Stomach (tissue), 9 donors: ENCODE results near the gene HES6. TPM values are rescaled to one million over a fixed set of nuclear protein-coding genes. Genes with fewer than 3 reads are reported as not detected.

Experiments
- DNase-seq, 2 donors: peaks; one replicate each; pipeline versions ENCODE4 v3.0.0 to v3.0.0-alpha.2; 2013 to 2019
- H3K27ac ChIP-seq, 5 donors: fragments of 200-600 bp in 4 of 5; sonication (generic) in 4 of 5; one replicate each; pipeline ENCODE4 v1.5.1; 2013 to 2019; ENCODE audit warnings: mild to moderate bottlenecking in 1 of 5, moderate library complexity in 1 of 5
- H3K27me3 ChIP-seq, 3 donors: fragments of 200-600 bp; sonication (generic); one replicate each; pipeline ENCODE4 v1.5.1; 2017 to 2019; ENCODE audit warnings: mixed run types in 1 of 3
- H3K36me3 ChIP-seq, 4 donors: fragments of 200-600 bp; sonication (generic); 1 replicate in 3 of 4; 2 replicates in 1 of 4; pipeline ENCODE4 v1.5.1; 2016 to 2019
- H3K4me1 ChIP-seq, 4 donors: fragments of 200-600 bp; sonication (generic); one replicate each; pipeline ENCODE4 v1.5.1; 2016 to 2019
- H3K4me3 ChIP-seq, 4 donors: fragments of 200-600 bp; sonication (generic) in 3 of 4; one replicate each; pipeline ENCODE4 v1.5.1; 2016 to 2019; ENCODE audit warnings: mild to moderate bottlenecking in 1 of 4
- H3K9me3 ChIP-seq, 4 donors: fragments of 200-600 bp; sonication (generic); one replicate each; pipeline ENCODE4 v1.5.1; 2016 to 2019
- EP300 ChIP-seq: sonication (generic); formaldehyde crosslinking; IDR thresholded peaks from one replicate; pipeline ENCODE4 v1.6.1; 2017; ENCODE audit warnings: antibody characterized with exemption
- POLR2A ChIP-seq, 4 donors: fragments of 450-650 bp; IDR thresholded peaks; one replicate each; pipeline ENCODE4 v1.6.1; 2016; ENCODE audit warnings: antibody characterized with exemption in 4 of 4, control low read depth in 2 of 4, mild to moderate bottlenecking in 1 of 4, moderate library complexity in 1 of 4
- POLR2AphosphoS5 ChIP-seq, 3 donors: sonication (generic); formaldehyde crosslinking; IDR thresholded peaks; one replicate each; pipeline ENCODE4 v1.6.1; 2016; ENCODE audit warnings: antibody characterized with exemption in 3 of 3
- WGBS, 5 donors: extraction: QIAGEN DNeasy Blood & Tissue Kit in 3 of 5; methylation state at CpG; one replicate each; pipeline versions ENCODE4 v1.1.5 to v1.1.7; 2013 to 2018; 5-methylcytosine and 5-hydroxymethylcytosine counted together
- intact Hi-C: fragments of 100-400 bp; cut with DNase I; formaldehyde crosslinking; loops from one replicate; pipeline ENCODE4 v1.15.1; 2023; ENCODE audit warnings: low total_unique reads
- polyA plus RNA-seq, 3 donors: library from polyadenylated mRNA; stranded (reverse); fragments of 200-250 nt; gene quantifications; one replicate each; pipeline ENCODE4 v1.2.3, GENCODE V29; 2013
- total RNA-seq, 5 donors: library from RNA; depleted of rRNA; stranded (reverse); fragments of >200 nt; gene quantifications; one replicate each; pipeline versions ENCODE4 v1.1.0 to v1.2.3, GENCODE V29; 2014 to 2016
- TF ChIP-seq, protein P1 (sequence below), 7 experiments: fragments of 450-650 bp in 4 of 7; fragments of 200-600 bp in 3 of 7; sonication (generic) in 3 of 7; IDR thresholded peaks; one replicate each; pipeline ENCODE4 v1.5.1; 2016 to 2019; ENCODE audit warnings: antibody characterized with exemption in 7 of 7, control low read depth in 2 of 7, mild to moderate bottlenecking in 1 of 7
- donor health status: healthy with polysubstance abuse.
- donor health status: Bipolar disorder and iron deficiency.
- donor health status: healthy.

Gene HES6
- total and polyA plus RNA-seq, 8 donors = 6.7 to 222 (median 17.0) TPM; not detected in 1

GRCh38 chr2:238228700-238229099 is 11.1 kb downstream of the HES6 start:
- Histone ChIP-seq H3K4me1 (peaks cover 0 to 53% (median 24%) of the 10 kb centered on the region in 4 donors), H3K4me3 (no peak overlapping the region), H3K36me3 (peaks cover 0 to 9% (median 3%) of the 10 kb centered on the region in 4 donors), H3K27me3 (no peaks in the 10 kb centered on the region), H3K27ac (peak overlapping the region in 3 of 5 donors; percentile 5 to 73 (median 52)), H3K9me3 (no peaks in the 10 kb centered on the region)
- TF ChIP-seq POLR2AphosphoS5 (IDR thresholded peaks at IDR 0.05) (peak in 2 of 3 donors; percentile 54 to 60), POLR2A (IDR thresholded peaks at IDR 0.05) (no peak)
- DNase-seq = peak; percentile 40 to 79
- intact Hi-C loops = no loop called here
- WGBS, 5 donors = 22 to 47% (median 41%) methylated on average over 4 of the region's 4 CpGs

DNA sequence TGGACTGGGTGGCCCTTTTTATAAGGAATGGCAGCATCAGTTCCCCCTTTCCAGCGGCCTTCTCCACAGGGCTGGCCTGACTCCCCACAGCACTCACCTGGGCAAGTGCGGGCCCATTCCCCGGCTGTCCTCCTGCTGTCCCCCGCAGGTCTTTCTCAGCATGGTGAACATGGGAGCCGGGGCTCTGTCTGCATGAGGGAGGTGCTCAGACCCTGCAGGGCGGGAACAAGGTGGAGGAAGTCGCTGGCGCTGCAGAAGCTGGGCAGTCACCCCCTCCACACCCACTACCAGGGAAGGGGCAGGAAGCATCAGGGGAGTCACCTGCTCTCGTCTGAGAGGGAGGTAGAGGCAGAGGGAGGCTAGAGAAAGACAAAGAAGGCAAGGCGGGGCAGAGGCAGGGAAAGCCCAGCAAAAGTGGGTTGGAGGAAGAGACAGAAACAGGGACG is 12.2 kb downstream of the HES6 start:
- no peaks in the 10 kb centered on the region for H3K9me3 ChIP-seq
- H3K27ac ChIP-seq = peak overlapping the region in 1 of 5 donors; percentile 73
- no peak overlapping the region for H3K4me3 ChIP-seq
- WGBS, 5 donors = 83 to 91% (median 88%) methylated on average over 11 of the region's 11 CpGs
- no peaks in the 10 kb centered on the region for H3K27me3 ChIP-seq
- intact Hi-C loops = no loop called here
- DNase-seq = no peak
- TF ChIP-seq POLR2A (IDR thresholded peaks at IDR 0.05) = no peak
- no peak for TF ChIP-seq EP300
- no peak for TF ChIP-seq POLR2AphosphoS5 (IDR thresholded peaks at IDR 0.05)
- TF ChIP-seq, protein P1, sequence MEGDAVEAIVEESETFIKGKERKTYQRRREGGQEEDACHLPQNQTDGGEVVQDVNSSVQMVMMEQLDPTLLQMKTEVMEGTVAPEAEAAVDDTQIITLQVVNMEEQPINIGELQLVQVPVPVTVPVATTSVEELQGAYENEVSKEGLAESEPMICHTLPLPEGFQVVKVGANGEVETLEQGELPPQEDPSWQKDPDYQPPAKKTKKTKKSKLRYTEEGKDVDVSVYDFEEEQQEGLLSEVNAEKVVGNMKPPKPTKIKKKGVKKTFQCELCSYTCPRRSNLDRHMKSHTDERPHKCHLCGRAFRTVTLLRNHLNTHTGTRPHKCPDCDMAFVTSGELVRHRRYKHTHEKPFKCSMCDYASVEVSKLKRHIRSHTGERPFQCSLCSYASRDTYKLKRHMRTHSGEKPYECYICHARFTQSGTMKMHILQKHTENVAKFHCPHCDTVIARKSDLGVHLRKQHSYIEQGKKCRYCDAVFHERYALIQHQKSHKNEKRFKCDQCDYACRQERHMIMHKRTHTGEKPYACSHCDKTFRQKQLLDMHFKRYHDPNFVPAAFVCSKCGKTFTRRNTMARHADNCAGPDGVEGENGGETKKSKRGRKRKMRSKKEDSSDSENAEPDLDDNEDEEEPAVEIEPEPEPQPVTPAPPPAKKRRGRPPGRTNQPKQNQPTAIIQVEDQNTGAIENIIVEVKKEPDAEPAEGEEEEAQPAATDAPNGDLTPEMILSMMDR (IDR thresholded peaks at IDR 0.05) = no peak
- peaks cover 0 to 9% (median 3%) of the 10 kb centered on the region in 4 donors for H3K36me3 ChIP-seq
- peaks cover 0 to 53% (median 24%) of the 10 kb centered on the region in 4 donors for H3K4me1 ChIP-seq

DNA sequence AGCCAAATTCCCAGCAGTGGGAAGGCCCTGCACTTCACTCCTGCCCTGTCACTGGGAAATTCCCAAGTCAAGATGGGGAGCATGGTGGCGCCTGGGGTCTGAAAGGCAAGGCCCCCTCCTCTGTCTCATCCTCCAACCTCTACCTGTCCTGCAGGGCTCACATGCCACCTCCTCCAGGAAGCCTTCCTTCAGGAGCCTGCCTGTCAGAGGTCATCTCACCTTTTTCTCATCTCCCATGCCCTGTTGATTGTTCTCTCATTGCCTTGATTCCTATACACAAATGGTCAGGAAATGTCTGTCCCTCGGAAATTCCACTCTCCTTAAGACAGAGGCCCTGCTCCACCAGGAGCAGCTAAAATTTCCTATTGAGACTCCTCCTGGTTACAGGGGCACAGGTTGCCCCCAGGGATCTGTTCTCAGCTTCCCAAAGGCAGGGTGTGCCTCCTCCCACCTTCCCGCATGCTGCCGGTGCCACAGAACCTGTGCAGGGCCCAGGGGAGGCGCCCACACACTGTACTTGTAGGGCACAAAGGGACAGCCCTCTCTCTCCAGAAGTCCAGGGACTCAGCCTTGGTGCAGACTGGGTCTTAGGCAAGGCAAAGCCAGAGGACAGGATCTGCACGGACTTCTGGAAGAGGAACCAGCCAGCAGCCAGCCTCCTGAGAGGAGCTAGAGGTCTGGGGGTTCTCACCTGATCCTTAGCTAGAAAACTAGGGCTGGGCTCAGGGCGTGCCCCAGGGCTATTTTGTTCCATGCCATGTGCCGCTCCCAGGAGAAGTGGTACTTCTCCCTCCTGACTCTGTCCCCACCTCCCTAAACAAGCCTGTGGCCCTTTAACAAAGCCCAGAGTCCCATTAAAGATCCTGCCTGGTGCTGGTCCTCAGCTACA is 12.9 kb downstream of the HES6 start:
- Histone ChIP-seq H3K9me3 (no peaks in the 10 kb centered on the region), H3K27ac (peak overlapping the region in 1 of 5 donors; percentile 73), H3K27me3 (no peaks in the 10 kb centered on the region), H3K4me1 (peaks cover 0 to 53% (median 23%) of the 10 kb centered on the region in 4 donors), H3K4me3 (no peak overlapping the region), H3K36me3 (peaks cover 0 to 9% (median 3%) of the 10 kb centered on the region in 4 donors)
- intact Hi-C loops = no loop called here
- TF ChIP-seq, protein P1 (IDR thresholded peaks at IDR 0.05) = no peak
- TF ChIP-seq EP300 (no peak), POLR2A (IDR thresholded peaks at IDR 0.05) (no peak), POLR2AphosphoS5 (IDR thresholded peaks at IDR 0.05) (no peak)
- no peak for DNase-seq
- 75 to 93% (median 80%) methylated on average over 6 to 8 of the region's 8 CpGs for WGBS, 5 donors

DNA sequence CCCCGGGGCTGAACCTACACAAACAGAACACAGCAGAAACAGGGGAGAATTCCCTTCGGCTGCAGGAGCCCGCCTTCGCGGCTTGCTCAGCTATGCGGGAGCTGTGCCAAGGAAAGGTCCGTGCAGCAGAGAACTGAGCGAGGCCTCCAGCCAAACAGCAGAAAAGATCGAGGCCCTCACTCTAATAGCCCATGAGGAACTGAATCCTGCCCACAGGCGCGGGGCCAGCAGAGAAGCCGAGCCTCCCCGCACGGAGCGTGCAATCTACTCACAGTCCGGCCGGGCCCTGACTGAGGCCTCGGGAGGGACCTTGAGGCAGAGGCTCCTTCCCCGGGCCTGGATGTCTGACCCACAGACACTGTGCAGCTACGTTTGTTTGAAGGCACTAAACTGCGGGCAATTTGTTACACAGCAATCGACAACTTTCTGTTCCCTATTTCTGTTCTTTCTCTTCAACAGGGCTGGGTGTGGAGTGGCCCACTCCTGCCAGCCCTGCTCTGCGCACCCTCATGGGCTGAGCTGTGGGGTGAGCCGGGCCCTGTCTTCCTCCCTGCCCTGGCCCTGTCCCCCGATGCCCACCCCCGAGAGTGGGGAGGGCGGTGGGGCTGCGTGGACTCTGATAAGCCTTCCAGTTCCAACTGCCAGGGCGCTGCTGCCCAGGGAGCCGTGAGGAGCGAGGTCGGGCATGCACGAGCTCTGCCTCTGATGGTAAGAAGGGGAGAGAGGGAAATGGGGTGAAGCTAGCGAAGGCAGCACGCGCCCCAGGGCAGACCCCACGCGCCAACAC is 13.7 kb downstream of the HES6 start:
- peak overlapping the region in 1 of 5 donors; percentile 49 for H3K27ac ChIP-seq
- H3K4me1 ChIP-seq = peaks cover 0 to 46% (median 15%) of the 10 kb centered on the region in 4 donors
- no peak overlapping the region for H3K4me3 ChIP-seq
- WGBS, 5 donors = 63 to 75% (median 70%) methylated on average over 35 to 38 of the region's 38 CpGs
- no peaks in the 10 kb centered on the region for H3K9me3 ChIP-seq
- TF ChIP-seq POLR2A (IDR thresholded peaks at IDR 0.05) = no peak
- TF ChIP-seq POLR2AphosphoS5 (IDR thresholded peaks at IDR 0.05) = no peak
- TF ChIP-seq EP300 = no peak
- TF ChIP-seq, protein P1 (IDR thresholded peaks at IDR 0.05) = no peak
- DNase-seq = peak; percentile 62 to 69
- peaks cover 0 to 9% (median 3%) of the 10 kb centered on the region in 4 donors for H3K36me3 ChIP-seq
- intact Hi-C loops = no loop called here
- no peaks in the 10 kb centered on the region for H3K27me3 ChIP-seq
